Bronchial epithelial cell (primary cell): ENCODE results near the gene SH2D3A. TPM values are rescaled to one million over a fixed set of nuclear protein-coding genes. Genes with fewer than 3 reads are reported as not detected.

Experiments used
- DNase-seq: peaks from one replicate; pipeline ENCODE4 v3.0.0-alpha.2; 2010; ENCODE audit warnings: low read depth
- FAIRE-seq: peaks from 2 replicates; lab custom pipeline; 2011; peaks lifted over from hg19 to GRCh38; lab: Jason Lieb, UNC
- H3K27me3 ChIP-seq: 2 replicates; pipeline ENCODE4 v1.5.1; 2011; ENCODE audit warnings: low read length; ENCODE audit not compliant: control insufficient read depth, insufficient read depth
- H3K36me3 ChIP-seq: 2 replicates; pipeline ENCODE4 v1.5.1; 2011; ENCODE audit warnings: low read length; ENCODE audit not compliant: control insufficient read depth, insufficient read depth
- H3K4me3 ChIP-seq: 2 replicates; pipeline ENCODE4 v1.5.1; 2011; ENCODE audit warnings: mild to moderate bottlenecking, low read depth, low read length, control low read depth
- total RNA-seq: library from RNA; depleted of rRNA; stranded (reverse); fragments of >200 nt; gene quantifications from 2 replicates; pipeline ENCODE4 v1.2.1, GENCODE V29; 2014
- TF ChIP-seq, protein P1 (sequence below): IDR thresholded peaks from 2 replicates; pipeline ENCODE4 v1.5.1; 2011; ENCODE audit warnings: mild to moderate bottlenecking, moderate library complexity, low read length, control low read depth, inconsistent platforms; ENCODE audit not compliant: insufficient read depth, severe bottlenecking

SH2D3A gene
- total RNA-seq, 1 donor from 2014 or later: 88.5 TPM

DNA sequence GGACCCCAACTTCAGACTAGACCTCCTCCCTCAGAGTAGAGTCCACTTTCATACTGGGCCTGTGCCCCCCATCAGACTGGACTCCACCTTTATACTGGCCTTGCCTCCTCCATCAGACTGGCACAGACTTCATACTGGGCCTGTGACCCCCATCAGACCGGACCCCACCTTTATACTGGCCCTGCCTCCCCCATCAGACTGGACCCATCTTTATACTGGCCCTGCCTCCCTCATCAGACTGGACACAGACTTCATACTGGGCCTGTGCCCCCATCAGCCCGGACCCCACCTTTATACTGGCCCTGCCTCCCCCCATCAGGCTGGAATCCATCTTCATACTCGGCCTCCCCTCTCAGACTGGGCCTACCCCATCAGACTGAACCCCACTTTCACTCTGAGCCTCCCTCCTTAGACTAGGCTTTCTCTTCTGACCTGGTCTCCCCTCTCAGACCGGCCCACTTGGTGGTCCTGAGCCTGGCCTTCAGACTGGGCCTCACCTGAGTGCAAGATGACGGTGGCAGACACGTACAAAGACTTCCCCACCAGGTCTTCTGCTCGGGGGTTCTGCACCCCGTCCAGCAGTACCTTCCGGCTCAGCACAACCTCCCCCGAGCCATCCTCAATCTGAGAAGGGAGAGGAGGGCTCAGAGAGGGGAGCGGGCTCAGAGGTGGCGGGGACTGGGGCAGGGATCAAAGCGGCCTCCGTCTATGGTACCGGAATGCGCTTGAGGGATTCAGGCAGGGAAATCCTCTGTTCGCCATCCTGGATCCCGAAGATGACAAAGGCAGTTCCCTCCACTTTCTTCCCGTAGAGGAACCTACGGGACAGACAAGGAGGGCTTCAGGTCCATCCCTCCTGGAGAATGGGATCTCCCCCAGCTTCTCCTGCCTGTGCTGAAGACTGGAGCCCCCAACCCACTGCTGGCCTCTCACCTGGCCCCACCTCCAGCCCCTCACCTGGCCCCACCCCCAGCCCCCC lies 54.3 kb downstream of the SH2D3A start:
- H3K27me3 ChIP-seq: no peaks in the 10 kb centered on the region

DNA sequence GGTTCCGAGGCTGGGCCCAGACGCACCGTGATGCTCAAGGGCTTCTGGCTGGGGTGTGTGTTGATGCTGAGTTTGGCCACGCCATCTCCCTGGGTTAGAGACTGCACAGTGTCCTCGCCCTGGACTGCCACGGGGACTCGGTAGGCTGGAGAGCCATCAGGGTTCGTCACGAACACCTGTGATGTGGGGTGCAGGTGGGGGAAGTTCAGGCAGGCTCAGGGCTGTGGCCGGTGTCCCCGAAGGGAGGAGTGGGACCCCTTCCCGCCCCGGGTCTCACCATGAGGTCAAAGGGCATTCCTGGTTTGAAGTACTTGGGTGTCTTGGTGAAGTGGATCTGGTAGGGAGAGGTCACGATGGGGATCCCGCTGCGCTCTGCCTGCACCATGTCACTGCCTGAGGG lies 55.0 kb downstream of the SH2D3A start:
- DNase-seq (no peak), FAIRE-seq (no peak)
- H3K36me3 ChIP-seq: no peaks in the 10 kb centered on the region
- TF ChIP-seq, protein P1, sequence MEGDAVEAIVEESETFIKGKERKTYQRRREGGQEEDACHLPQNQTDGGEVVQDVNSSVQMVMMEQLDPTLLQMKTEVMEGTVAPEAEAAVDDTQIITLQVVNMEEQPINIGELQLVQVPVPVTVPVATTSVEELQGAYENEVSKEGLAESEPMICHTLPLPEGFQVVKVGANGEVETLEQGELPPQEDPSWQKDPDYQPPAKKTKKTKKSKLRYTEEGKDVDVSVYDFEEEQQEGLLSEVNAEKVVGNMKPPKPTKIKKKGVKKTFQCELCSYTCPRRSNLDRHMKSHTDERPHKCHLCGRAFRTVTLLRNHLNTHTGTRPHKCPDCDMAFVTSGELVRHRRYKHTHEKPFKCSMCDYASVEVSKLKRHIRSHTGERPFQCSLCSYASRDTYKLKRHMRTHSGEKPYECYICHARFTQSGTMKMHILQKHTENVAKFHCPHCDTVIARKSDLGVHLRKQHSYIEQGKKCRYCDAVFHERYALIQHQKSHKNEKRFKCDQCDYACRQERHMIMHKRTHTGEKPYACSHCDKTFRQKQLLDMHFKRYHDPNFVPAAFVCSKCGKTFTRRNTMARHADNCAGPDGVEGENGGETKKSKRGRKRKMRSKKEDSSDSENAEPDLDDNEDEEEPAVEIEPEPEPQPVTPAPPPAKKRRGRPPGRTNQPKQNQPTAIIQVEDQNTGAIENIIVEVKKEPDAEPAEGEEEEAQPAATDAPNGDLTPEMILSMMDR: no peak
- H3K27me3 ChIP-seq: no peaks in the 10 kb centered on the region
- no peak overlapping the region for H3K4me3 ChIP-seq

More for the DNA sequence above, 54.3 kb downstream of the SH2D3A start:
- no peak overlapping the region for H3K4me3 ChIP-seq
- FAIRE-seq: no peak
- TF ChIP-seq, protein P1: no peak
- no peak for DNase-seq
- H3K36me3 ChIP-seq: no peaks in the 10 kb centered on the region

DNA sequence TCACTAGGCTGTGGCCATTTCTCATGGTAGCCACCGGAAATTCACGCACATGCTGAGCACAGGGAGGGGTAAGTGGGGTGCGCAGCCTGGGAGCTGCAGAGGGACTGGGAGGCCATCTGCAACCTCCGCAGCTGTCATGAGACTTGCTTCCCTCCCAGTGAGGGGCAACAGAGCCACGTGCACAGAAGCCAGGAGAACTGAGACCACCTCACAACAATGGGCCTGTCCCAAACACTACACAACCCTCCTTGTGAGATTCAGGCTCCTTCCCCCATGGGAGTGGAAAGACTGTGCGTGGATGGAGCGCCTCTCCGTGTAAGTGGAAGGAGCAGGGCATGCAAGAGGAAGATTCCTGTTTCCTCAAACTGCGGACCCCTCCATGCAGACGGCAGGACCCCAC lies 55.6 kb downstream of the SH2D3A start:
- TF ChIP-seq, protein P1: no peak
- no peaks in the 10 kb centered on the region for H3K27me3 ChIP-seq
- DNase-seq (no peak), FAIRE-seq (no peak)
- H3K36me3 ChIP-seq: no peaks in the 10 kb centered on the region
- no peak overlapping the region for H3K4me3 ChIP-seq

DNA sequence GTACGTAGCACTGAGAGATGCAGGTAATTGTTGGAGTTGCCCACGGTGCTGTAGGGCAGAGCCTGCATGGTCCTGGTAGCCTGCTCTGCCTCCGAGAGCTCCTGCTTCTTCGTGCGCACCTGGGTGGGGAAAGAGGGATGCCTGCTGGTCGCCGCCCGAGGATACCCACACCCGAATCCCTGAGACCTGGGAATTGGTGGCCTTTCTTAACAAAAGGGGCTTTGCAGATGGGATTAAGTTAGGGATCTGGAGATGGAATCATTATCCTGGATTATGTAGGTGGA lies 56.2 kb downstream of the SH2D3A start:
- TF ChIP-seq, protein P1: no peak
- H3K27me3 ChIP-seq: no peaks in the 10 kb centered on the region
- no peak for FAIRE-seq

DNA sequence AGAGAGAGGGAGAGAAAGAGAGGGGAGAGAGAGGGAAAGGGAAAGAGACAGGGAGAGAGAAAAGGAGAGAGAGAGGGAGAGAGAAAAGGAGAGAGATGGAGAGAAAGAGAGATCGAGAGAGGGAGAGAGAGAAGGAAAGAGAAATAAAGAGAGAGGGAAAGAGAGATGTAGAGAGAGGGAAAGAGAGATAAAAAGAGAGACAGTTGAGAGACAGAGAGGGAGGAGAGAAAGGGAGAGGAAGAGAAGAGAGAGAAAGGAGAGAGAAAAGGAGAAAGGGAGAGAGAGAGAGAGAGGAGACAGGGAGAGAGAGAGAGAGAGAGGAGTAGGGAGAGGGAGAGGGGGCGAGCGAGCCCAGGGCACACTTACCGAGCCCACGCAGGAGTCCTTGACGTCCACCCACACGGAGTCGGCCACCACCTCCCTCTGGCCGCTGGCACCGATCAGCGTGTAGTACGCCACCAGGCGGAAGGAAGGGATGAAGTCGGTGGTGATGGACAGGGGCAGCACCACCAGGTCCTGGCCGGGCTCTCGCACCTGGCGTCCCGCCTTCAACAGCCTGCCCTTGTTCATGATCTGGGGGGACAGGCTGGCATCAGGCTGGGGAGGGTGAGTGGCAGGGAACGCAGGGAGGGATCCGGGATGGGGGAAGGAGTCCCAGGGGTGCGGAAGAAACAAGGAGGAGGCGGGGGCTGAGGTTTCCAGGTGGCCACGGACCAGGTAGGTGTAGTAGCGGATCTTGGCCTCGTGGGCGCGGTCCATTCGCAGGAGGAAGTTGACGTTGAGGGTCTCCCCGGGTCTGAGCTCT lies 56.8 kb downstream of the SH2D3A start:
- FAIRE-seq (no peak), DNase-seq (no peak)
- TF ChIP-seq, protein P1: no peak
- no peaks in the 10 kb centered on the region for H3K36me3 ChIP-seq
- no peak overlapping the region for H3K4me3 ChIP-seq
- no peaks in the 10 kb centered on the region for H3K27me3 ChIP-seq

More for the DNA sequence above, 56.2 kb downstream of the SH2D3A start:
- H3K4me3 ChIP-seq: no peak overlapping the region
- no peak for DNase-seq
- no peaks in the 10 kb centered on the region for H3K36me3 ChIP-seq
